HCT116 (cell line): ENCODE results near the gene KCNQ1OT1. TPM values are rescaled to one million over a fixed set of nuclear protein-coding genes. Genes with fewer than 3 reads are reported as not detected.

ENCODE experiments used
- ATAC-seq: fragments of 200-7000 bp; cut with Tn5 transposase; 2 replicates; pipeline ENCODE4 v1.9.1; 2020; ENCODE audit warnings: mild to moderate bottlenecking, moderate library complexity
- BruUV-seq: library from RNA; stranded (reverse); fragments of 400-500 nt; replicated peaks from 2 replicates; lab custom pipeline; 2021; lab: Mats Ljungman, UMichigan
- CTCF ChIA-PET: fragments of 300-600 bp; sonication (Branson Sonifier 250); formaldehyde crosslinking; loops from one replicate; lab custom pipeline; 2021; ENCODE audit warnings: antibody characterized with exemption; lab: Charles Lee
- POLR2A ChIA-PET: fragments of 300-600, 350-600 bp; sonication (Branson Sonifier 250); formaldehyde crosslinking; loops from one replicate; lab custom pipeline; 2021; ENCODE audit warnings: antibody characterized with exemption; lab: Charles Lee
- RAD21 ChIA-PET, 2 experiments: fragments of 300-600 bp; sonication (Branson Sonifier 250); formaldehyde crosslinking; loops; one replicate each; lab custom pipeline; 2023; ENCODE audit warnings: low total read pairs in 2 of 2; ENCODE audit not compliant: uncharacterized antibody in 2 of 2, unreplicated experiment in 2 of 2, low non-redundant PET in 1 of 2; lab: Charles Lee
- DNase-seq: peaks from one replicate; pipeline ENCODE4 v3.0.0-alpha.2; 2010; ENCODE audit warnings: low read depth, low spot score
- H2AFZ ChIP-seq: fragments of 200-600 bp; shearing (Covaris generic), sonication (generic); 2 replicates; pipeline ENCODE4 v1.6.1; 2017; ENCODE audit warnings: low read depth, mixed run types, mixed read lengths, antibody characterized with exemption, low read length; ENCODE audit not compliant: poor library complexity, severe bottlenecking
- H3K27ac ChIP-seq: 2 replicates; pipeline ENCODE4 v1.5.1; 2012; ENCODE audit warnings: low read depth, low read length
- H3K27me3 ChIP-seq: fragments of 200-600 bp; sonication (generic); 2 replicates; pipeline ENCODE4 v1.6.1; 2016; ENCODE audit warnings: mixed run types, low read length, mixed read lengths; ENCODE audit not compliant: insufficient read depth
- H3K36me3 ChIP-seq, 2 experiments: fragments of 200-500 bp in 1 of 2; fragments of 200-600 bp in 1 of 2; sonication (Bioruptor generic) in 1 of 2; sonication (generic) in 1 of 2; 2 replicates each; pipeline versions ENCODE4 v1.5.1 to v1.6.1; 2014 to 2016; ENCODE audit warnings: low read length in 2 of 2, inconsistent platforms in 1 of 2, mixed read lengths in 1 of 2, mixed run types in 1 of 2; ENCODE audit not compliant: insufficient read depth in 2 of 2, control insufficient read depth in 1 of 2
- H3K4me1 ChIP-seq, 2 experiments: fragments of 200-600 bp in 1 of 2; sonication (generic) in 1 of 2; 2 replicates each; pipeline versions ENCODE4 v1.5.1 to v1.6.1; 2012 to 2017; ENCODE audit warnings: low read length in 2 of 2, inconsistent platforms in 1 of 2, mild to moderate bottlenecking in 1 of 2, mixed read lengths in 1 of 2, mixed run types in 1 of 2, moderate library complexity in 1 of 2; ENCODE audit not compliant: insufficient read depth in 2 of 2, control insufficient read depth in 1 of 2
- H3K4me2 ChIP-seq: fragments of 200-600 bp; sonication (generic); 2 replicates; pipeline ENCODE4 v1.6.1; 2017; ENCODE audit warnings: mixed run types, low read length, mixed read lengths
- H3K4me3 ChIP-seq, 2 experiments: fragments of 200-600 bp in 1 of 2; sonication (generic) in 1 of 2; replicated peaks in 1 of 2; 2 replicates each; pipeline ENCODE4 v1.5.1; 2011 to 2016; ENCODE audit warnings: low read length in 2 of 2, control low read depth in 1 of 2, low read depth in 1 of 2, mild to moderate bottlenecking in 1 of 2, mixed read lengths in 1 of 2, mixed run types in 1 of 2
- H3K79me2 ChIP-seq: fragments of 200-600 bp; sonication (generic); 2 replicates; pipeline ENCODE4 v1.6.1; 2017; ENCODE audit warnings: mild to moderate bottlenecking, mixed run types, low read length, moderate library complexity, mixed read lengths; ENCODE audit not compliant: insufficient read depth
- H3K9ac ChIP-seq: fragments of 200-600 bp; sonication (generic); 2 replicates; pipeline ENCODE4 v1.6.1; 2016; ENCODE audit warnings: low read length, mixed read lengths
- H3K9me2 ChIP-seq: fragments of 200-600 bp; sonication (generic), shearing (Covaris generic); 2 replicates; pipeline ENCODE4 v1.6.1; 2017; ENCODE audit warnings: mixed run types, mild to moderate bottlenecking, moderate library complexity; ENCODE audit not compliant: insufficient read depth
- H3K9me3 ChIP-seq, 2 experiments: fragments of 200-500 bp in 1 of 2; fragments of 200-600 bp in 1 of 2; sonication (Bioruptor generic) in 1 of 2; sonication (generic) in 1 of 2; 2 replicates each; pipeline ENCODE4 v1.6.1; 2014 to 2017; ENCODE audit warnings: low read length in 2 of 2, mixed read lengths in 2 of 2, inconsistent platforms in 1 of 2, low read depth in 1 of 2, mild to moderate bottlenecking in 1 of 2, mixed run types in 1 of 2, moderate library complexity in 1 of 2; ENCODE audit not compliant: control insufficient read depth in 1 of 2, insufficient read depth in 1 of 2
- H4K20me1 ChIP-seq: fragments of 200-600 bp; sonication (generic), shearing (Covaris generic); 2 replicates; pipeline ENCODE4 v1.6.1; 2017; ENCODE audit warnings: mixed run types, mild to moderate bottlenecking, moderate library complexity; ENCODE audit not compliant: insufficient read depth
- EZH2 ChIP-seq: fragments of 200-600 bp; sonication (generic); IDR thresholded peaks from 2 replicates; pipeline ENCODE4 v1.6.1; 2017; ENCODE audit warnings: antibody characterized with exemption, mixed run types
- FOSL1 ChIP-seq: IDR thresholded peaks from 2 replicates; pipeline ENCODE4 v1.6.1; 2012; ENCODE audit warnings: low read depth
- RAD21 ChIP-seq: IDR thresholded peaks from 2 replicates; pipeline ENCODE4 v1.6.1; 2012; ENCODE audit warnings: low read depth, mild to moderate bottlenecking
- SIN3A ChIP-seq: IDR thresholded peaks from 2 replicates; pipeline ENCODE4 v1.6.1; 2012; ENCODE audit warnings: low read depth
- SRF ChIP-seq: IDR thresholded peaks from 2 replicates; pipeline ENCODE4 v1.6.1; 2012; ENCODE audit warnings: low read depth
- TCF7L2 ChIP-seq: IDR thresholded peaks from 2 replicates; pipeline ENCODE4 v1.7.0; 2011; ENCODE audit warnings: borderline replicate concordance, inconsistent platforms; ENCODE audit not compliant: insufficient read depth, insufficient read length; ENCODE audit errors: extremely low read depth
- YY1 ChIP-seq: IDR thresholded peaks from 2 replicates; pipeline ENCODE4 v1.6.1; 2011; ENCODE audit warnings: low read length, low read depth, moderate library complexity, mild to moderate bottlenecking; ENCODE audit not compliant: insufficient replicate concordance; ENCODE audit errors: extremely low read depth
- ZBTB33 ChIP-seq: IDR thresholded peaks from 2 replicates; pipeline ENCODE4 v1.6.1; 2011; ENCODE audit warnings: mild to moderate bottlenecking, low read length, moderate library complexity; ENCODE audit not compliant: insufficient replicate concordance; ENCODE audit errors: extremely low read depth
- ZFX ChIP-seq: fragments of 450-650 bp; IDR thresholded peaks from 2 replicates; pipeline ENCODE4 v1.6.1; 2017
- ZNF274 ChIP-seq: fragments of 200-500 bp; sonication (Bioruptor generic); IDR thresholded peaks from 2 replicates; pipeline ENCODE4 v1.6.1; 2014; ENCODE audit warnings: mild to moderate bottlenecking, low read depth, low read length, inconsistent platforms
- intact Hi-C: fragments of 100-400 bp; cut with micrococcal nuclease; formaldehyde crosslinking; loops from 2 replicates; pipeline ENCODE4 v1.10.0; 2022
- total RNA-seq: library from RNA; stranded (reverse); gene quantifications from one replicate; pipeline ENCODE4 v1.2.1, GENCODE V29; 2021; ENCODE audit not compliant: unreplicated experiment
- TF ChIP-seq, protein P1 (sequence below): IDR thresholded peaks from 2 replicates; pipeline ENCODE4 v1.6.1; 2012

The KCNQ1OT1 gene
- total RNA-seq, 1 experiment from 2014 or later: 1.1 TPM

GRCh38 chr11:2697866-2698265, 1.9 kb downstream of the KCNQ1OT1 start:
- no peak overlapping the region for H3K4me3 ChIP-seq

More at GRCh38 chr11:2697866-2698265, 1.9 kb downstream of the KCNQ1OT1 start:
- peak overlapping the region; percentile 82; the same call in 1 of the 2 replicates for H3K4me2 ChIP-seq
- H3K36me3 ChIP-seq: no peaks in the 10 kb centered on the region
- H3K4me1 ChIP-seq: peaks cover 0 to 23% of the 10 kb centered on the region in 2 experiments; a peak in 2 of 4 replicates
- H4K20me1 ChIP-seq: no peaks in the 10 kb centered on the region
- H3K9ac ChIP-seq: no peak overlapping the region
- no peak overlapping the region for H3K27ac ChIP-seq
- H3K79me2 ChIP-seq: peaks cover 66% of the 10 kb centered on the region
- ChIA-PET CTCF (no interaction called here), POLR2A (no interaction called here), RAD21 (no interaction called here)
- intact Hi-C loops: no loop called here
- no peak overlapping the region for H2AFZ ChIP-seq
- no peaks in the 10 kb centered on the region for H3K9me3 ChIP-seq
- BruUV-seq: TSS peak; percentile 53
- DNase-seq (no peak), ATAC-seq (no peak)
- H3K27me3 ChIP-seq: no peaks in the 10 kb centered on the region
- no peaks in the 10 kb centered on the region for H3K9me2 ChIP-seq
- no peak for TF ChIP-seq FOSL1
- no peak for TF ChIP-seq ZBTB33
- no peak for TF ChIP-seq RAD21
- TF ChIP-seq EZH2: no peak
- TF ChIP-seq ZFX: no peak
- no peak for TF ChIP-seq SIN3A
- TF ChIP-seq SRF: no peak
- TF ChIP-seq, protein P1, sequence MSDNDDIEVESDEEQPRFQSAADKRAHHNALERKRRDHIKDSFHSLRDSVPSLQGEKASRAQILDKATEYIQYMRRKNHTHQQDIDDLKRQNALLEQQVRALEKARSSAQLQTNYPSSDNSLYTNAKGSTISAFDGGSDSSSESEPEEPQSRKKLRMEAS: no peak
- no peak for TF ChIP-seq YY1
- TF ChIP-seq ZNF274: no peak
- no peak for TF ChIP-seq TCF7L2
